ENCODE measurements around the gene SKI.

The SKI gene

GRCh38 chr1:2212274-2212531 lies 15.9 kb upstream of the SKI start:
- no peak overlapping the region for H3K4me3 ChIP-seq (ENCODE audit: low read depth, low read length)
- TF ChIP-seq MAX (IDR thresholded peaks at IDR 0.05; ENCODE audit: low read depth, low read length), result no peak
- DNase-seq (ENCODE audit: low read depth), result no peak

- DNase-seq (ENCODE audit: low read depth), result no peak
- TF ChIP-seq MYC (IDR thresholded peaks at IDR 0.05; ENCODE audit: low read depth, low read length) (no peak), MAX (IDR thresholded peaks at IDR 0.05; ENCODE audit: low read depth, low read length) (no peak), POLR2A (IDR thresholded peaks at IDR 0.05; ENCODE audit: extremely low read depth, insufficient read length) (no peak)
- H3K4me3 ChIP-seq (ENCODE audit: low read depth, low read length), result no peak overlapping the region
Measured at GRCh38 chr1:2212532-2213491, 15.3 kb upstream of the SKI start.

- no peak for DNase-seq (ENCODE audit: low read depth)
- TF ChIP-seq POLR2A (IDR thresholded peaks at IDR 0.05; ENCODE audit: extremely low read depth, insufficient read length), result no peak
- no peak for TF ChIP-seq MAX (IDR thresholded peaks at IDR 0.05; ENCODE audit: low read depth, low read length)
- TF ChIP-seq MYC (IDR thresholded peaks at IDR 0.05; ENCODE audit: low read depth, low read length), result no peak
- no peak for TF ChIP-seq CTCF (IDR thresholded peaks at IDR 0.05; ENCODE audit: low read depth, low read length)
- H3K4me3 ChIP-seq (ENCODE audit: low read depth, low read length), result no peak overlapping the region
Measured at GRCh38 chr1:2213576-2214505, 14.3 kb upstream of the SKI start.

GRCh38 chr1:2214541-2215241 lies 13.4 kb upstream of the SKI start:
- H3K4me3 ChIP-seq (ENCODE audit: low read depth, low read length), result no peak overlapping the region
- no peak for TF ChIP-seq CTCF (IDR thresholded peaks at IDR 0.05; ENCODE audit: low read depth, low read length)
- TF ChIP-seq MYC (IDR thresholded peaks at IDR 0.05; ENCODE audit: low read depth, low read length), result no peak
- TF ChIP-seq MAX (IDR thresholded peaks at IDR 0.05; ENCODE audit: low read depth, low read length), result no peak
- no peak for TF ChIP-seq POLR2A (IDR thresholded peaks at IDR 0.05; ENCODE audit: extremely low read depth, insufficient read length)
- DNase-seq (ENCODE audit: low read depth), result no peak

- TF ChIP-seq POLR2A (IDR thresholded peaks at IDR 0.05; ENCODE audit: extremely low read depth, insufficient read length), result no peak
- no peak for TF ChIP-seq MYC (IDR thresholded peaks at IDR 0.05; ENCODE audit: low read depth, low read length)
- no peak for TF ChIP-seq CTCF (IDR thresholded peaks at IDR 0.05; ENCODE audit: low read depth, low read length)
- TF ChIP-seq MAX (IDR thresholded peaks at IDR 0.05; ENCODE audit: low read depth, low read length), result no peak
- no peak for DNase-seq (ENCODE audit: low read depth)
- H3K4me3 ChIP-seq (ENCODE audit: low read depth, low read length), result no peak overlapping the region
Measured at GRCh38 chr1:2215329-2215728, 12.8 kb upstream of the SKI start.

GRCh38 chr1:2215909-2216766 lies 12.0 kb upstream of the SKI start:
- no peak overlapping the region for H3K4me3 ChIP-seq (ENCODE audit: low read depth, low read length)
- TF ChIP-seq CTCF (IDR thresholded peaks at IDR 0.05; ENCODE audit: low read depth, low read length) (no peak), POLR2A (IDR thresholded peaks at IDR 0.05; ENCODE audit: extremely low read depth, insufficient read length) (no peak), MAX (IDR thresholded peaks at IDR 0.05; ENCODE audit: low read depth, low read length) (no peak), MYC (IDR thresholded peaks at IDR 0.05; ENCODE audit: low read depth, low read length) (no peak)

More at GRCh38 chr1:2215909-2216766, 12.0 kb upstream of the SKI start:
- no peak for DNase-seq (ENCODE audit: low read depth)
